Endothelial cell of umbilical vein (primary cell): Measurements from ENCODE around the gene SLC30A2. TPM values are rescaled to one million over a fixed set of nuclear protein-coding genes. Genes with fewer than 3 reads are reported as not detected.
A peak's percentile ranks its signal among the peaks of the same experiment; 100 is the strongest.

Experiments
- BruUV-seq: library from RNA; stranded (reverse); fragments of 400-500 nt; replicated peaks from 2 replicates; lab custom pipeline; 2021; lab: Mats Ljungman, UMichigan
- CTCF ChIA-PET: fragments of 300-600, 350-600 bp; sonication (Branson Sonifier 250); formaldehyde crosslinking; loops from one replicate; lab custom pipeline; 2021; ENCODE audit warnings: antibody characterized with exemption, inconsistent platforms; lab: Charles Lee
- POLR2A ChIA-PET: fragments of 300-600, 350-600 bp; sonication (Branson Sonifier 250); formaldehyde crosslinking; loops from one replicate; lab custom pipeline; 2021; ENCODE audit warnings: antibody characterized with exemption, inconsistent platforms; lab: Charles Lee
- DNase-seq: peaks from one replicate; pipeline ENCODE4 v3.0.0-alpha.2; 2011; ENCODE audit warnings: low read depth, low spot score
- FAIRE-seq: peaks from 2 replicates; lab custom pipeline; 2011; peaks lifted over from hg19 to GRCh38; lab: Jason Lieb, UNC
- H2AFZ ChIP-seq: 2 replicates; pipeline ENCODE4 v1.6.0; 2012; ENCODE audit warnings: low read depth, low read length, control low read depth, inconsistent platforms
- H3K27ac ChIP-seq: 2 replicates; pipeline ENCODE4 v1.5.1; 2011; ENCODE audit warnings: low read depth, mild to moderate bottlenecking, control low read depth, low read length, moderate library complexity; ENCODE audit not compliant: insufficient read depth
- H3K27me3 ChIP-seq, 2 experiments: 2 replicates each; pipeline versions ENCODE4 v1.6.0 to v1.6.1; 2011; ENCODE audit warnings: low read length in 2 of 2, mixed read lengths in 1 of 2; ENCODE audit not compliant: control insufficient read depth in 2 of 2, insufficient read depth in 2 of 2
- H3K36me3 ChIP-seq, 2 experiments: 2 replicates in 1 of 2; 3 replicates in 1 of 2; pipeline ENCODE4 v1.5.1; 2011; ENCODE audit warnings: low read length in 2 of 2, mild to moderate bottlenecking in 1 of 2, moderate library complexity in 1 of 2; ENCODE audit not compliant: control insufficient read depth in 2 of 2, insufficient read depth in 2 of 2; ENCODE audit errors: extremely low read depth in 1 of 2
- H3K4me1 ChIP-seq: 3 replicates; pipeline ENCODE4 v1.5.1; 2011; ENCODE audit warnings: mild to moderate bottlenecking, low read length; ENCODE audit not compliant: control insufficient read depth, insufficient read depth; ENCODE audit errors: extremely low read depth
- H3K4me2 ChIP-seq: 2 replicates; pipeline ENCODE4 v1.6.1; 2011; ENCODE audit warnings: low read length, control low read depth, mixed read lengths; ENCODE audit not compliant: insufficient read depth
- H3K4me3 ChIP-seq, 3 experiments: fragments of 200-600 bp in 1 of 3; sonication (generic), shearing (Covaris generic) in 1 of 3; replicated peaks in 1 of 3; 2 replicates each; pipeline ENCODE4 v1.5.1; 2011 to 2016; ENCODE audit warnings: control low read depth in 3 of 3, low read length in 3 of 3, mild to moderate bottlenecking in 2 of 3, inconsistent platforms in 1 of 3, low read depth in 1 of 3, moderate library complexity in 1 of 3; ENCODE audit not compliant: insufficient read depth in 1 of 3
- H3K79me2 ChIP-seq: 2 replicates; pipeline ENCODE4 v1.6.0; 2012; ENCODE audit warnings: low read length, inconsistent platforms; ENCODE audit not compliant: control insufficient read depth, insufficient read depth
- H3K9ac ChIP-seq: replicated peaks from 2 replicates; pipeline ENCODE3; 2011; ENCODE audit warnings: low read length, control low read depth; ENCODE audit not compliant: insufficient read depth; ENCODE audit errors: extremely low read depth
- H3K9me1 ChIP-seq: replicated peaks from 3 replicates; pipeline ENCODE4 v1.6.0; 2011; ENCODE audit warnings: mild to moderate bottlenecking, low read length; ENCODE audit not compliant: control insufficient read depth, insufficient read depth; ENCODE audit errors: extremely low read depth
- H3K9me3 ChIP-seq: replicated peaks from 2 replicates; pipeline ENCODE4 v1.5.1; 2012; ENCODE audit warnings: low read length, inconsistent platforms; ENCODE audit not compliant: control insufficient read depth, insufficient read depth
- H4K20me1 ChIP-seq: replicated peaks from 2 replicates; pipeline ENCODE3; 2011; ENCODE audit warnings: mild to moderate bottlenecking, low read length; ENCODE audit not compliant: control insufficient read depth, insufficient read depth; ENCODE audit errors: extremely low read depth
- CTCF ChIP-seq, 2 donors: IDR thresholded peaks; 1 replicate in 1 of 2; 2 replicates in 1 of 2; pipeline ENCODE4 v1.5.1; 2011; ENCODE audit warnings: low read length in 2 of 2, mild to moderate bottlenecking in 2 of 2, moderate library complexity in 2 of 2, control low read depth in 1 of 2, inconsistent platforms in 1 of 2, low read depth in 1 of 2; ENCODE audit not compliant: insufficient read depth in 1 of 2; ENCODE audit errors: extremely low read depth in 1 of 2
- EZH2 ChIP-seq: IDR thresholded peaks from 2 replicates; pipeline ENCODE4 v1.6.1; 2012; ENCODE audit warnings: borderline replicate concordance, low read depth, mild to moderate bottlenecking, moderate library complexity, low read length, inconsistent platforms; ENCODE audit not compliant: severe bottlenecking
- FOS ChIP-seq: IDR thresholded peaks from 2 replicates; pipeline ENCODE4 v1.6.1; 2011; ENCODE audit warnings: mild to moderate bottlenecking, low read length, moderate library complexity, borderline replicate concordance; ENCODE audit not compliant: insufficient read depth
- GATA2 ChIP-seq: IDR thresholded peaks from 2 replicates; pipeline ENCODE4 v1.7.0; 2011; ENCODE audit warnings: low read depth, mild to moderate bottlenecking, moderate library complexity, mixed read lengths, low read length; ENCODE audit not compliant: insufficient read length, insufficient read depth
- JUN ChIP-seq: IDR thresholded peaks from 2 replicates; pipeline ENCODE4 v1.6.1; 2011; ENCODE audit warnings: borderline replicate concordance, low read depth; ENCODE audit not compliant: insufficient read length, insufficient read depth
- MAX ChIP-seq: IDR thresholded peaks from 2 replicates; pipeline ENCODE4 v1.6.1; 2011; ENCODE audit not compliant: insufficient read depth, insufficient read length
- MYC ChIP-seq: IDR thresholded peaks from one replicate; pipeline ENCODE4 v1.6.1; 2011; ENCODE audit warnings: mild to moderate bottlenecking, low read depth, low read length
- POLR2A ChIP-seq: IDR thresholded peaks from 2 replicates; pipeline ENCODE4 v1.6.1; 2012; ENCODE audit warnings: low read depth, mild to moderate bottlenecking, control low read depth, low read length
- POLR2AphosphoS5 ChIP-seq: IDR thresholded peaks from 2 replicates; pipeline ENCODE4 v1.6.1; 2012; ENCODE audit warnings: low read depth, mild to moderate bottlenecking, control low read depth, low read length, moderate library complexity; ENCODE audit not compliant: insufficient read depth
- dilution Hi-C: fragments of 300-500 bp; cut with MboI; formaldehyde crosslinking; loops from one replicate; pipeline ENCODE4 v1.15.0; 2019; ENCODE audit warnings: low sequenced_read_pairs; ENCODE audit not compliant: extremely low pct_ligation_motif_present
- intact Hi-C: fragments of 100-400 bp; cut with micrococcal nuclease; formaldehyde crosslinking; loops from one replicate; pipeline ENCODE4 v1.10.0; 2022
- polyA plus RNA-seq, 4 experiments: library from polyadenylated mRNA; depleted of rRNA in 3 of 4; stranded (reverse) in 3 of 4; unstranded in 1 of 4; fragments of >200 nt; gene quantifications; 2 replicates each; pipeline versions ENCODE4 v1.2.1 to v1.2.3, GENCODE V29; 2011 to 2012; ENCODE audit warnings: missing spikeins in 1 of 4
- total RNA-seq: library from RNA; stranded (reverse); gene quantifications from 2 replicates; pipeline ENCODE4 v1.2.3, GENCODE V29; 2021

SLC30A2 gene
- total and polyA plus RNA-seq, 2 donors (not counting 3 experiments of a cell fraction or from before 2014, with no cell fraction given), result not detected

- H3K4me2 ChIP-seq, result peak overlapping the region; percentile 91
- peak overlapping the region; percentile 78 for H2AFZ ChIP-seq
- H3K36me3 ChIP-seq, result no peaks in the 10 kb centered on the region
- no peaks in the 10 kb centered on the region for H3K9me1 ChIP-seq
- no peaks in the 10 kb centered on the region for H4K20me1 ChIP-seq
- H3K27me3 ChIP-seq, result no peaks in the 10 kb centered on the region
- no peaks in the 10 kb centered on the region for H3K9me3 ChIP-seq
- peaks cover 16% of the 10 kb centered on the region for H3K4me1 ChIP-seq
- H3K4me3 ChIP-seq, result peak overlapping the region; percentile 41 to 83 (median 68)
- BruUV-seq, result TSS peak; percentile 70
- ChIA-PET CTCF (interaction anchor here (0.6 to 10.2 kb wide), 34 partner anchors 9 to 425 kb away, joined by 3 to 404 read pairs (median 4); partner anchors contain the start of genes MTFR1L, PAQR7, STMN1 and ZNF593), POLR2A (interaction anchor here (0.6 to 1.6 kb wide), 5 partner anchors 86 to 160 kb away, joined by 3 to 14 read pairs (median 4); no protein-coding TSS in a partner anchor)
- peak; percentile 77 for FAIRE-seq
- H3K27ac ChIP-seq, result peak overlapping the region; percentile 57
- H3K9ac ChIP-seq, result peak overlapping the region; percentile 66
- intact Hi-C loops (no loop called here), dilution Hi-C loops (loop anchor here (25.0 kb wide), 1 partner anchor 110 kb away; the partner anchor contains the start of gene PAQR7)
- no peaks in the 10 kb centered on the region for H3K79me2 ChIP-seq
- DNase-seq, result peak; percentile 36
- peak; percentile 78 for TF ChIP-seq GATA2
- no peak for TF ChIP-seq MAX
Measured at GRCh38 chr1:25996966-25997827, 48.7 kb downstream of the SLC30A2 start.

- H3K9ac ChIP-seq, result no peak overlapping the region
- no peak overlapping the region for H2AFZ ChIP-seq
- ChIA-PET CTCF (interaction anchor here (3.6 to 10.2 kb wide), 2 partner anchors 9 to 96 kb away, joined by 10 to 404 read pairs; partner anchors contain the start of gene STMN1), POLR2A (no interaction called here)
- TF ChIP-seq POLR2A (no peak), JUN (no peak), GATA2 (no peak), MAX (no peak), MYC (no peak), EZH2 (no peak), POLR2AphosphoS5 (no peak), CTCF (IDR thresholded peaks at IDR 0.05; ENCODE audit: extremely low read depth in 1 of 2, insufficient read depth in 1 of 2, low read depth in 1 of 2, low read length in 2 of 2) (no peak), FOS (no peak)
- H3K4me2 ChIP-seq, result no peak overlapping the region
- H3K9me3 ChIP-seq, result no peaks in the 10 kb centered on the region
- no peaks in the 10 kb centered on the region for H4K20me1 ChIP-seq
- FAIRE-seq (no peak), DNase-seq (no peak)
- dilution Hi-C loops (loop anchor here (25.0 kb wide), 1 partner anchor 107 kb away; the partner anchor contains the start of gene PAQR7), intact Hi-C loops (no loop called here)
- no peaks in the 10 kb centered on the region for H3K9me1 ChIP-seq
- H3K36me3 ChIP-seq, result no peaks in the 10 kb centered on the region
- no peaks in the 10 kb centered on the region for H3K79me2 ChIP-seq
- H3K4me3 ChIP-seq, result no peak overlapping the region
- no TSS peak for BruUV-seq
- H3K27ac ChIP-seq, result no peak overlapping the region
- no peaks in the 10 kb centered on the region for H3K27me3 ChIP-seq
- H3K4me1 ChIP-seq, result peaks cover 16% of the 10 kb centered on the region
Measured at GRCh38 chr1:25994402-25995150, 51.3 kb downstream of the SLC30A2 start.
